ENCODE results near the gene CFAP100. TPM values are rescaled to one million over a fixed set of nuclear protein-coding genes. Genes with fewer than 3 reads are reported as not detected.

The CFAP100 gene
- total and polyA plus RNA-seq, 7 experiments from 2014 or later, result not detected

DNA sequence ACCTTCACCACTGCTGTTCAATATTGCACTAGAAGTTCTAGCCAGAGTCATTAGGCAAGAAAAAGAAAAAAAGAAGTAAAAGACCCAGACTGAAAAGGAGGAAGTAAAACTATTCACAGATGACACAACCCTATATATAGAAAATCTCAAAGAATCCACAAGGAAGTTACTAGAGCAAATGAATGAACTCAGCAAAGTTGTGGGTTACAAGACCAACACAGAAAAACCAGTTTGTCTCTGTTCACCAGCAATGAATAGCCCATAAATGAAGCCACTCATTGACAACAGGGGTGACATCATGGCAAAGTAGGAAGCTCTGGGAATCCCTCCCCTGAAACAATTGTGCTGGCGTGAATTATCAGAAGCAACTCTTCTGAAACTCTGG lies 4.6 kb downstream of the CFAP100 start:
- Mint-ChIP-seq H3K4me3 (no peak overlapping the region), H3K4me1 (no peaks in the 10 kb centered on the region), H3K27me3 (peaks cover 8 to 31% (median 14%) of the 10 kb centered on the region in 5 donors), H3K36me3 (no peaks in the 10 kb centered on the region), H3K9me3 (peaks cover 0 to 2% (median 0%) of the 10 kb centered on the region in 11 donors), H3K27ac (no peak overlapping the region)
- no peaks in the 10 kb centered on the region for H3K4me1 ChIP-seq (ENCODE audit: control insufficient read depth in 2 of 2, insufficient read depth in 2 of 2, low read length in 2 of 2)
- intact Hi-C loops (cut with micrococcal nuclease), result no loop called here
- H3K27ac ChIP-seq (ENCODE audit: low read depth, low read length), result no peak overlapping the region
- no peaks in the 10 kb centered on the region for H3K27me3 ChIP-seq (ENCODE audit: control insufficient read depth in 2 of 2, insufficient read depth in 2 of 2, low read length in 2 of 2)
- CTCF ChIA-PET, result no interaction called here
- no peak overlapping the region for H3K4me3 ChIP-seq (ENCODE audit: low read length)
- DNase-seq (no peak), ATAC-seq (peak; percentile 42)
- H3K36me3 ChIP-seq (ENCODE audit: control insufficient read depth in 2 of 3, insufficient read depth in 3 of 3, low read length in 3 of 3), result no peaks in the 10 kb centered on the region
- POLR2A ChIA-PET, result no interaction called here
- no peaks in the 10 kb centered on the region for H3K9me3 ChIP-seq (ENCODE audit: control insufficient read depth in 2 of 3, low read length in 3 of 3)

DNA sequence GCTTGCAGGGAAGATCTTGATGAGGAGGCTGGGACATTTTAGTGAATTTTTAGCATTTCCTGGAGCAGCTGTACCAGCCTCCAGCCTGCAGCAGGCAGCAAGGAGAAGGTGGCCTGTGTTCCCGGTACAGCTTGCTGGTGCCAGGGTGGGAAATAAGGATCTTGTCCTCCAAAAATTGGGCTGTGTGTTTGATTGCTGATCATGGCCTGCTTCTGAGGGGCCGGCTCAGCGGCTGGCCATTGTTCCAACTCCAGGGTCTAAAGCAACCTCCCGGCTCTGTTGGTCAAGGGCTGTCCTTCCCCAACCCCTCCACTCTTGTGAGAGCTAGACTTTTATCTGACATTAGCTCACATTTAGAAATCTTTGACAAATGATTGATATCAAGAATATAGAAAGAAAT lies 5.0 kb downstream of the CFAP100 start:
- no peak overlapping the region for H3K27ac ChIP-seq (ENCODE audit: low read depth, low read length)
- CTCF ChIA-PET, result no interaction called here
- H3K27me3 Mint-ChIP-seq, result peaks cover 6 to 29% (median 14%) of the 10 kb centered on the region in 5 donors
- intact Hi-C loops (cut with micrococcal nuclease), result no loop called here
- no peak overlapping the region for H3K27ac Mint-ChIP-seq
- H3K4me3 ChIP-seq (ENCODE audit: low read length), result no peak overlapping the region
- no peaks in the 10 kb centered on the region for H3K4me1 Mint-ChIP-seq
- no peaks in the 10 kb centered on the region for H3K36me3 Mint-ChIP-seq
- DNase-seq, result no peak
- no peaks in the 10 kb centered on the region for H3K27me3 ChIP-seq (ENCODE audit: control insufficient read depth in 2 of 2, insufficient read depth in 2 of 2, low read length in 2 of 2)
- no peaks in the 10 kb centered on the region for H3K36me3 ChIP-seq (ENCODE audit: control insufficient read depth in 2 of 3, insufficient read depth in 3 of 3, low read length in 3 of 3)
- POLR2A ChIA-PET, result no interaction called here
- no peak overlapping the region for H3K4me3 Mint-ChIP-seq
- H3K4me1 ChIP-seq (ENCODE audit: control insufficient read depth in 2 of 2, insufficient read depth in 2 of 2, low read length in 2 of 2), result no peaks in the 10 kb centered on the region
- no peaks in the 10 kb centered on the region for H3K9me3 ChIP-seq (ENCODE audit: control insufficient read depth in 2 of 3, low read length in 3 of 3)
- peaks cover 0 to 2% (median 0%) of the 10 kb centered on the region in 11 donors for H3K9me3 Mint-ChIP-seq
- no peak for ATAC-seq

DNA sequence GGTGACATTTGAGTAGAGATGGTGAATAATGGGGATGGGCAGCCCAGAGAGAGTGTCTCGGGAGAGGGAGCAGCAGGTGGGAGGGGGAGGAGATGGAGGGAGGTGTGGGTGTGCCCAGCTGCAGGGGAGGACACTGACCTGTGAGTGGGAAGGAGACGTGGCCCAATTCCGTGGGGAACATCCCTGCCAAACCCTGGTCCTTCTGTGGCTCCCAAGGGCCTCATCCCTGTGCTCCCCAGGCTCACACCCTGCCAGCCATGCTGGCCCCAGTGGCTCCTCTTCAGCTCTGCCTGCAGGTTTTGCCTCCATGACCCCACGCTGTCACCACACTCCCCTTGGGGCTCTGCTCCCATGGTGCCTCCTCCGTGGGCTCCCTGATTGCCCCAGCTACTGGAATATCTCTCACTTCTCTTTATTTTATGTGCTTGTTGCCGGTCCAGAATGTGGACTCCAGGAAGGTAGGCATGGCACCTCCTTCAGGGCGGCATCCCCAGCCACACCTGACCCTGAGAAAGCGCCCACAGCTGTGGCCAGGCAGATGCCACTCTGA lies 7.0 kb downstream of the CFAP100 start:
- peaks cover 0 to 34% (median 19%) of the 10 kb centered on the region in 5 donors for H3K27me3 Mint-ChIP-seq
- H3K27ac ChIP-seq (ENCODE audit: low read depth, low read length), result no peak overlapping the region
- ATAC-seq, result no peak

DNA sequence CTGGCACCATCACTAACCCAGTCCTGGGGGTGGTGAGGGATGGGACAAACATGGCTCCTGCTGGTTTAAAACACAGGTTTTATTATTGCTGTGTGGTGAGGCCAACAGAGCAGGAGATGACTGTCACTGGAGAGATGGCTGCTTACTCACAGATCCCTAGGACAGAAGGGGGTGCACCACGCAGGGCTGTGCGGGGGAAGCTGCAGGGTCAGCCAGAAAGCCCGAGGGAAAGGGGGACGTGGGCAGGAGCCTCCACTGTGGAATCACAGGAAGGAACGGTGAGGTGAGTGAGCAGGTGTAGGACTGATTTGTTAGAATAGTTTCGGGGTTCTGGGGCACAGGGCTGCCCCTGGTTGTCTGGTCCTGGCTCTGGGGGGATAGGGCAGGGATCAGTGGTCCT lies 7.5 kb downstream of the CFAP100 start:
- POLR2A ChIA-PET, result no interaction called here
- H3K9me3 ChIP-seq (ENCODE audit: control insufficient read depth in 2 of 3, low read length in 3 of 3), result no peaks in the 10 kb centered on the region
- no peak overlapping the region for H3K27ac Mint-ChIP-seq
- no peak overlapping the region for H3K4me3 ChIP-seq (ENCODE audit: low read length)
- H3K4me3 Mint-ChIP-seq, result no peak overlapping the region
- H3K36me3 Mint-ChIP-seq, result no peaks in the 10 kb centered on the region
- ATAC-seq (no peak), DNase-seq (no peak)
- peaks cover 0 to 37% (median 21%) of the 10 kb centered on the region in 5 donors for H3K27me3 Mint-ChIP-seq
- no peaks in the 10 kb centered on the region for H3K27me3 ChIP-seq (ENCODE audit: control insufficient read depth in 2 of 2, insufficient read depth in 2 of 2, low read length in 2 of 2)
- intact Hi-C loops (cut with micrococcal nuclease), result no loop called here
- no peak overlapping the region for H3K27ac ChIP-seq (ENCODE audit: low read depth, low read length)
- H3K36me3 ChIP-seq (ENCODE audit: control insufficient read depth in 2 of 3, insufficient read depth in 3 of 3, low read length in 3 of 3), result no peaks in the 10 kb centered on the region
- no peaks in the 10 kb centered on the region for H3K4me1 ChIP-seq (ENCODE audit: control insufficient read depth in 2 of 2, insufficient read depth in 2 of 2, low read length in 2 of 2)
- CTCF ChIA-PET, result no interaction called here
- no peaks in the 10 kb centered on the region for H3K4me1 Mint-ChIP-seq
- peaks cover 0 to 2% (median 0%) of the 10 kb centered on the region in 11 donors for H3K9me3 Mint-ChIP-seq

More for the DNA sequence above, 7.0 kb downstream of the CFAP100 start:
- H3K27ac Mint-ChIP-seq, result no peak overlapping the region
- H3K4me1 Mint-ChIP-seq, result no peaks in the 10 kb centered on the region
- Histone ChIP-seq H3K27me3 (ENCODE audit: control insufficient read depth in 2 of 2, insufficient read depth in 2 of 2, low read length in 2 of 2) (no peaks in the 10 kb centered on the region), H3K9me3 (ENCODE audit: control insufficient read depth in 2 of 3, low read length in 3 of 3) (no peaks in the 10 kb centered on the region), H3K36me3 (ENCODE audit: control insufficient read depth in 2 of 3, insufficient read depth in 3 of 3, low read length in 3 of 3) (no peaks in the 10 kb centered on the region), H3K4me3 (ENCODE audit: low read length) (no peak overlapping the region), H3K4me1 (ENCODE audit: control insufficient read depth in 2 of 2, insufficient read depth in 2 of 2, low read length in 2 of 2) (no peaks in the 10 kb centered on the region)
- H3K4me3 Mint-ChIP-seq, result no peak overlapping the region
- H3K9me3 Mint-ChIP-seq, result peaks cover 0 to 2% (median 0%) of the 10 kb centered on the region in 11 donors
- no peak for DNase-seq
- no peaks in the 10 kb centered on the region for H3K36me3 Mint-ChIP-seq
- ChIA-PET CTCF (no interaction called here), POLR2A (no interaction called here)
- intact Hi-C loops (cut with micrococcal nuclease), result no loop called here

DNA sequence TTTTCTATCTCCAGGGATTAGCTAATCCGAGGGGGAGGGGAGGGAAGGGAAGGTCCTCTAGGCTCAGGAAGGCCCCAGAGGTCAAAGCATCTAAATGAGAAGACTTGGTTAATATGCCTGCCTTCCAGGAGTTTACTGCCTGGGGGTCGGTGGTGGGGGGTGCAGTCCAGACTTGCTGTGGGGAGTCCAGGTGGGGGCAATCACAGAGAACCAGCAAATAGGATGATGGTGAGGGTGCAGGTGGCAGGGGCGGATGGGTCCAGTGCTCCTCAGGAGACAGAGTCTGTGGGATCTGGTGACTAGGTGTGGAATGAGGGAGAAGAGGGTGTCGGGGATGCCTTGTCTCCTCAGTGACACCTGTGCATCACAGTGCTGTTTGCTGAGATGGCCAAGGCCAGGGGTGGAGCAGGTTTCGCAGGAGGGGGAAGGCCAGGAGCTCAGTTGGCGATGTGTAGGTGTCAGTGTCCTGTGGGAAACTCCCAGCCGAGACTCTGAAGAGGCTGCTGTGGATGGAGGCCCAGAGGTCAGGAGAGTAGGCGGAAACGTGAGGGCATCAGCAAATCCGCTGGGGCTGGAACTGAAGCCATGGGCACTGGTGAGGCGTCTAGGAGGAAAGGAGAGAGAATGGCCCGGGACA lies 8.1 kb downstream of the CFAP100 start:
- no peaks in the 10 kb centered on the region for H3K27me3 ChIP-seq (ENCODE audit: control insufficient read depth in 2 of 2, insufficient read depth in 2 of 2, low read length in 2 of 2)
- ChIA-PET POLR2A (no interaction called here), CTCF (no interaction called here)
- H3K36me3 ChIP-seq (ENCODE audit: control insufficient read depth in 2 of 3, insufficient read depth in 3 of 3, low read length in 3 of 3), result no peaks in the 10 kb centered on the region
- peaks cover 0 to 41% (median 21%) of the 10 kb centered on the region in 5 donors for H3K27me3 Mint-ChIP-seq
- no peaks in the 10 kb centered on the region for H3K9me3 ChIP-seq (ENCODE audit: control insufficient read depth in 2 of 3, low read length in 3 of 3)
- no peaks in the 10 kb centered on the region for H3K36me3 Mint-ChIP-seq
- no peak overlapping the region for H3K27ac Mint-ChIP-seq
- no peaks in the 10 kb centered on the region for H3K4me1 Mint-ChIP-seq
- no peak for DNase-seq
- ATAC-seq, result no peak
- H3K27ac ChIP-seq (ENCODE audit: low read depth, low read length), result no peak overlapping the region
- peaks cover 0 to 2% (median 0%) of the 10 kb centered on the region in 11 donors for H3K9me3 Mint-ChIP-seq
- intact Hi-C loops (cut with micrococcal nuclease), result no loop called here
- no peak overlapping the region for H3K4me3 ChIP-seq (ENCODE audit: low read length)
- no peaks in the 10 kb centered on the region for H3K4me1 ChIP-seq (ENCODE audit: control insufficient read depth in 2 of 2, insufficient read depth in 2 of 2, low read length in 2 of 2)
- H3K4me3 Mint-ChIP-seq, result no peak overlapping the region

DNA sequence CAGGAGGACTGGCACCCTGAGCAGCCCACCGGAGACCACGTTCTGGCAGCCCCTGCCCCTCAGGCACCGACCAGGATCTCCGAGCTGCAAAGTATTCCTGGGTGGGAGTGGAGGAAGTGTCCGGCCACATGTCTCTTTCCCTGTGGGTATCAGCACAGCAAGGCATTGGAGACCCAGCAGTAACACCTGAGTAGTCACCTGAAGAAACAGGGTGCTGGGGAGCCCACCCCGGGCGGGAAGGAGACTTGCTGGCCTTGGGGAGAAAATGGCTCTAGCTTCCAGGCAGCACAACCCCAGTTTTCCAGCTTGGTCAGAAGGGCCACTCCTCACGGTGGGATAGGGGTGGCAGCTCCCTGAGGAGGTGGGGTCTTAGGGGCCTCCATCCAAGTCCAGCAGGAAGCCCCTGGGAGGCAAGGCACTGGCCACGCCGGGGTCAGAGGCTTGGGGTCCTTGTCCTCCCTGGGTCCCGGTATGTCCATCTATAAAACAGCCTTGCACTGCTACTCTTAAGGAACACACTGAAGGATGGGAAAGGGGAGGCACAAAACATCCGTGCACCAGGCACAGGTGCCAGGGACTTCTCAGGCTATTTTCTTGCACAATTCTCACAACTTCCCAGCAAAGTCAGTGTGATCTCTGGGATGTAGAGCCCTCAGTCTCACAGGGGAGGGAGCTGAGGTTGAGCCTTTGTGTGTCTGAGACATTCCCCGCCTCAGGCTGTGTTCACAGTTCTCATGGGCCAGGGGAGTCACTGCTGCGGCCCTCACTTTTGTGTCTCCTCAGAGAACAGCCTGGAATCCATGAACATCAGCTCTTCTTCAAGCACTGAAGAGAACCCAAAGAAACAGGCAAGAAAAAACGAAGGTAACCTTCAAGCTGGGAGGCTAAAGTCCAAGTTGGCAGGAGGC lies 11.9 kb downstream of the CFAP100 start:
- no peak for ATAC-seq
- Histone ChIP-seq H3K36me3 (ENCODE audit: control insufficient read depth in 2 of 3, insufficient read depth in 3 of 3, low read length in 3 of 3) (no peaks in the 10 kb centered on the region), H3K27ac (ENCODE audit: low read depth, low read length) (no peak overlapping the region), H3K4me1 (ENCODE audit: control insufficient read depth in 2 of 2, insufficient read depth in 2 of 2, low read length in 2 of 2) (no peaks in the 10 kb centered on the region), H3K9me3 (ENCODE audit: control insufficient read depth in 2 of 3, low read length in 3 of 3) (no peaks in the 10 kb centered on the region), H3K27me3 (ENCODE audit: control insufficient read depth in 2 of 2, insufficient read depth in 2 of 2, low read length in 2 of 2) (no peaks in the 10 kb centered on the region), H3K4me3 (ENCODE audit: low read length) (no peak overlapping the region)
- no peaks in the 10 kb centered on the region for H3K4me1 Mint-ChIP-seq
- POLR2A ChIA-PET, result no interaction called here
- H3K27ac Mint-ChIP-seq, result no peak overlapping the region
- H3K27me3 Mint-ChIP-seq, result peaks cover 6 to 68% (median 48%) of the 10 kb centered on the region in 5 donors
- H3K9me3 Mint-ChIP-seq, result peaks cover 0 to 16% (median 2%) of the 10 kb centered on the region in 11 donors
- intact Hi-C loops (cut with micrococcal nuclease), result no loop called here
- CTCF ChIA-PET, result no interaction called here
- no peaks in the 10 kb centered on the region for H3K36me3 Mint-ChIP-seq
- no peak for DNase-seq
- no peak overlapping the region for H3K4me3 Mint-ChIP-seq

Measured in naive thymus-derived CD4-positive, alpha-beta T cell (primary cell).